ENCODE results near the gene PRDM16.
"Not testable (repeated sequence)": the region's sequence is repeated elsewhere in the genome, so short reads cannot be mapped to it uniquely, and the experiment has no call there.

PRDM16 gene

DNA sequence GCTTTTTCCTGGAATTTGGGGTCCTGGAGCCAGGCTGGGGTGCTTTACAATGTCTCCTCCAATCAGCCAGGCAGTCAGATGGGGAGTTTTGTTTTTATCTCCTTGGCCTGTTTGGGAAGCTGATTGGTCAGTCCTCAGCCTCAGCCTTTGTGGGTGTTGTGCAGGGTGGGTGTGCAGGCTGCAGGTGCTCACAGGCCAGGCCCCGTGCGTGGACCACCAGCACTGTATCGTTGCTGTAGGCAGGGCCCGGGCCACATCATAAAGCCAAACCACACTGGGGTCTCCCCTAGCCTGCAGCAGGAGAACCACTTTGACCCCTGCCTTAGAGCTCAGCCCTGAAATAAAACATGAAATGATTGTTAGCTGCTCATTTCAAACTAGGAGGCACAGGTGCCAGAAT is 8.6 kb downstream of the PRDM16 start:
- no peak for DNase-seq (ENCODE audit: low read depth)
- no peak overlapping the region for H3K4me3 ChIP-seq (ENCODE audit: low read depth, low read length)

DNA sequence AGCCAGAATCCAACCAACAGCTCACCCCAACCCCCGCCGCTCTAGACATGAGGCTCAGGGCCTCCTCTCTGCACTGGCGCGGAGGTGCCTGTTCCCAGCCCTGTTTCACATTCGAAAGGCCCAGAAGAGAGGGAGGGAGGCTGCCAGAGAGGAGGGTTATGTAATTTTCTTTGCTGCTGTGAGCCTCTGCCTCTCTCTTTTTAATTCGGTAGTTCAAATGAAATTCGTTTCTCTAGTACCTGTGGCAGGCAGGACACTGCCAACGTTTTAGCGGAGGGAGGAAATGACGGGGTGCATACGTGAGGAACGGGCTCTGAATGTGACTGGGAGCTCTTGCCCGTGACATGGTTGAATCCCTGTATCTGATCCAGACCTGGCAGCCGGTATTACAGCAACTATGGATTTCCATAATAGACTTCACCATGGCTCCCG is 9.4 kb downstream of the PRDM16 start:
- H3K4me3 ChIP-seq (ENCODE audit: low read depth, low read length): no peak overlapping the region
- no peak for DNase-seq (ENCODE audit: low read depth)

DNA sequence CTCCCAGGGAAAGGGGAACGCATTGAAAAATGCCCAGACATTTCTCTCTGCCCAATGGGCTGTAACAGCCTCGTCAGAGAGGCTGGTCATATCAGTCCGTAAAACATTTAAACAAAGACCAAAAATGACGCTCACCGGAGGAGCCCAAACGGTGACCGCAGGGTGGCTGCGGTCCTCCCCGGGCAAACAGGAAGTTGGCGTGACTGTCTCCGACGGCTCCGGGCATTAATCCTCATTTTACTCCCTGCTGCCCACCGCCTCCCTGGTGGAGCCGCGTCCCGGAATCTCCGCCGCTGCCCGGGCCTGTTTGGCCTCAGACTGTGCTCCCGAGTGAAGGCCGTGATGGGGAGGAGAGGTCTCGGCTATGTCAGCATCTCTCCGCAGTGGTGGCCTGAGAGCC is 9.9 kb downstream of the PRDM16 start:
- no peak overlapping the region for H3K4me3 ChIP-seq (ENCODE audit: low read depth, low read length)
- DNase-seq (ENCODE audit: low read depth): no peak

DNA sequence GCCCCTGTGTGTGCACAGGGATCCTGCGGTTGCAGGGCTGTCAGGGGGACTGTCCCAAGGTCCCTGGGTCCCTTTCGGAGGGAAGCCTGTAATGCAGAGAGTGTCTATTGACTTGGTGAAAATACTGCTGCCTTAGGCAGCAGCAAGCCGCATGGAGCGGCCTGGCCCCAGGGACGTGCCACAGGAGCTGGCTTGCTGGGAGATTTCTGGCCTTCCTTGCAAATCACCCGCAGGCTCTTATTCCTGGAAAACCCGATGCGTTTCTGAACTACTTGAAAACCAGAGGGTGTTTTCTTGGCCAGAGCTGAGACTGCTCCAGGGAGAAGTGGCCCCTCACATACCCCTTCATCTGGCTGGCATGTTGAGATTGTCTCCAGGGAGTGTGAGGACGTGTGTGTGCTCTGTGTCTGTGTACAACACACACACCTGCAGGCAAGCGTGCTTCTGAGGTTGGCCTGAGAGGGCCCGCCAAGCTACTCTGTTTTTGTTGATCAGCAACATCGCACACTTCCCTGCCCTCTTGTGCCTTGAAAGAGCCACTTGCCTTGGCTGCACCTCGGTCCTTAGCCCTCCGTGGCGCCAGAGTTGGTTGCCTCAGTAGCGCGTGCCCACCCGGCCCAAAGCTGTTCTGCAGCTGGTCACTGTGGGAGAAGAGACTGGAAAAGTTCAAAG is 10.5 kb downstream of the PRDM16 start:
- H3K4me3 ChIP-seq (ENCODE audit: low read depth, low read length): no peak overlapping the region

DNA sequence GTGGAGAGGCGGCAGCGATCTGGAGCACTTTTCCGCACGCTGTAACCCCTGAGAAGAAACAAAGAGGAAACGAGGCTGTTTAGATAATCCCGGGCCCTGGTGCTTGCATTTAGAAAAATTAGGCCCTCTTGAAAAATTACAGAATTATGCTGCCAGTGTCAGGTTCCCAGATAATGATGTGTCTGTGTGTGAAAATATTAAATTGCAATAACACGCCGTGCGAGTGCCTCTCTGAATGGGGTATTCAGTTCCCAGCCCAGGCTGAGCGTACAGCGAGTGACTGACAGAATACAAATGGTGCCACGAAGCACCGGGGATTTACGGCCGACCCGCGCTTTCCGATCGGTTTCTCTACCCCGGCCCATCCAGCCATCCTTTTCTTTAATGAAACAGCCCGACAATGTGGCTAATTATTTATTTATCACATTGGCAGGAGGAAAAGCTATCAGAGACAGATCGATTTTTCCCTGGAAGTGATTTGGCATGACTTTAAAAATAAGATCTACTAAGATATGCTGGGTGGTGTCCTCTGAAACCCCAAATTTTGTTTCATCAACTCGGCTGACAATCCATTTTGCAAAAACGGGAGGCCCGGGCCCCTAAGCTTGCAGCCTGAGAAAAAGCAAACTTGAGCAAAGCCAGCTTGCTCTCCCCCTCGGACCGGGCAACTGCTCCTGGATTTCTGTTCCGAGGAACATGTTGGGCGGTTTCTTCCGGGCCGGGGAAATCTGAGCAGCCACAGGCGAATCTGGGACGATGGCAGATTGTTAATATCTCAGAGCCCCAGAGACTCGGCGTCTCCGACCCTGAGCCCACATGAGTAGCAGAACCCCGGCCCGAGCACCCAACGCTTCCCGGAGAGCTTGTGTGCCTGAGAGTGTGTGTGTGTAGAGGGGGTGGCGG is 11.3 kb downstream of the PRDM16 start:
- DNase-seq (ENCODE audit: low read depth): no peak
- no peak overlapping the region for H3K4me3 ChIP-seq (ENCODE audit: low read depth, low read length)

More for the DNA sequence above, 10.5 kb downstream of the PRDM16 start:
- DNase-seq (ENCODE audit: low read depth): no peak

DNA sequence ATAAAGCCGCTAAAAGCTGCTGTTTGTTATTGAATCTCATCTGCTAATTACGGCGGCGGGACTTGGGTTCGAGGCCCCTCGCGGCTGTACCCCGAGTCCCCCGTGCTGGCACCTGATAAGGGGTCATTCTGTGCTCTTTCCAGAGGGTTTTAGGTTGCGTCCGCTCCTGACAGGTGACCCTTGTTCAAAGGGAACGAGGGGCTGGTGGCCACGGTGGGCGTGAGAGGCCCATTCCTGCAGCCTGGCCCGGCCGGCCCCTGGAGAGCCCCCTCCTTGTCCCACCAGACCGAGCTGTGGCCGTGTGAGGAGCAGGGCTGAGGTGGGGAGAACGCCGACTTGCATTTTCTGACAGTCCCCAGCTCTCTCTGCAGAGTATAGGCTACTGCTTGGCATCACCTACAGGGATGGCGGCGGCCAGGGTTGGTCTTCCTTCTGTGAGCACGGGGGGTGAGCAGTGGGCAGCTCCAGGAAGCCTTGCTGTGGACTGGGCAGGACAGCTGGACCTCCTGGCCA is 12.2 kb downstream of the PRDM16 start:
- H3K4me3 ChIP-seq (ENCODE audit: low read depth, low read length): no peak overlapping the region
- DNase-seq (ENCODE audit: low read depth): no peak

DNA sequence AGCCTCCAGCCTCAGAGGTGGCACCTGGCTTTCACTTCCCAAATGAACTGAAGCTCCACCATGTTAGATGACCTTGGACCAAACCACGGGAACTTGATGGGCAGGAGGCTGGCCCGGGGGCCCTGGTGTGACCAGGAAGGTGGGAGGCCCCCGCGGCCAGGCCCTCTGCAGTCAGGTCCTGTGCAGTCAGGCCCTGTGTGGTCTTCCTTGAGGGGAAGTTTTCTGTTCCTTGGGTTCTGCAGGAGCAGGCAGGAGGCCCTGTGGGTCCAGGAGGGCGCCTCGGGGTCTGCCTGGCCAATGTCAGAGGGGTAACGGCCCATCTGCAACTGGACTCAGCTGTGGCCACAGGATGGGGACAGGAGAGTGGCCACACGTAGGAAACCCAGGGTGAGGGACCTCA is 13.0 kb downstream of the PRDM16 start:
- H3K4me3 ChIP-seq (ENCODE audit: low read depth, low read length): no peak overlapping the region

DNA sequence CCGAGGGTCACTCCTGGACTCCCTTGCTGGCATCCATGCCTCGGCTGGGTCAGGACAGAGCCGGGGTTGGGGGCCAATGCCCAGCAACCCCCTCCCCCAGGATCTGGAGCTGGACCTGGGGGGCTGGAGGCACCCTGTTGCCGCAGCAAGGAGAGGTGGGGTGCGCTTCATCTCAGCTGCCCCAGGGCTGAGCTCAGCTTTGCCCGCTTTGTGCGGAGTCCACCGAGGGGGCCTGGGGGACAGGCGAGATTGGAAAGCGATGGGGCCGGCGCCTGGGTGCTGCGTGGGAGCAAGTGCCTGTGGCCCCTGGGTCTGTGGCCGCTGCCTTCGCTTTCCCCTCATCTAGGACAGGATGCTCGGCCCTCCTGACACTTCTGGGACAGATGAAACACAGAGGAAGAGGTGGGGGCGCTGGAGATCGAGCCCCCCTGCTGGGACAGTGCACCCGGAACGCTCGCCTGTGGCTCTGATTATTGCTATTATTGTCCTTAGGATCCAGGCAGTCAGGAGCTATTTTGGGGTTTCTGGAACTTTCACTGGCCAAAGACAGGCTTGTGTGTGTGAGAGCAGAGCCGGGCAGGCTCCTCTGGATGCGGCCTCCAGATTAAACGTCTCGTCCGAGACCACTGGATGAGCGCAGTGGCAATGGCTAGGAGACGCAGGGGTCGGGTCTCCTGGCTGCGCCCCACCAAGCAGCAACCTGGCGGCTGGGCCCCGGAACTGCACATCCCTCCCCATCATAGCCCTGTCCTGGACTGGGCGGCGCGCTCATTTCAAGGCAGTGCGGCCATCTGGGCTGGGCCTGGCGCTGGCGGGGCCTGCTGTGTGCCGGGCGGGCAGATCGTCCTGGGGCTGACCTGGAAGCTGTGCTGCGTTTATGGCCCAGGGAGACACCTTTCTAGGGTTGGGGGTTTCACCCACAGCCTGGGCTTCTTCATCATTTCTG is 13.8 kb downstream of the PRDM16 start:
- DNase-seq (ENCODE audit: low read depth): no peak
- no peak overlapping the region for H3K4me3 ChIP-seq (ENCODE audit: low read depth, low read length)

More for the DNA sequence above, 13.0 kb downstream of the PRDM16 start:
- DNase-seq (ENCODE audit: low read depth): no peak

DNA sequence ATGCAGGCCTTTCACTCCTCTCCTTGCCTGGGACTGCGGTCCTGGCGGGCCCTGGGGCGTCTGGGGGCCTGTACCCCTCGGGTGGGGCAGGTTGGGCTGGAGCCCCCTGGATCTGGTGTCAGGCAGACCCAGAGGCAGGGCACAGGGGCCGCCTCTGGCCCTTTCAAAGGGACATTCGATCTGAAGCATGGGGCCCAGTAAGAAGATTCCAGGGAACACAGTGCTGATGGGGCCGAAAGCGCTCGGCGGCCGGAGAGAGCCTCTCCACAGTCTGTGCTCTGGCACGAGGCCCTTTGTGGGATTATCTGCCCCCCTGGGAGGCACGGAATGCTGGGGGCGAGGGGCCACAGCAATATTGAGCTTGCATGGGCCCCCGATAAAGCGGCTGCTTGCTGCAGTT is 15.2 kb downstream of the PRDM16 start:
- H3K4me3 ChIP-seq (ENCODE audit: low read depth, low read length): no peak overlapping the region
- DNase-seq (ENCODE audit: low read depth): no peak

DNA sequence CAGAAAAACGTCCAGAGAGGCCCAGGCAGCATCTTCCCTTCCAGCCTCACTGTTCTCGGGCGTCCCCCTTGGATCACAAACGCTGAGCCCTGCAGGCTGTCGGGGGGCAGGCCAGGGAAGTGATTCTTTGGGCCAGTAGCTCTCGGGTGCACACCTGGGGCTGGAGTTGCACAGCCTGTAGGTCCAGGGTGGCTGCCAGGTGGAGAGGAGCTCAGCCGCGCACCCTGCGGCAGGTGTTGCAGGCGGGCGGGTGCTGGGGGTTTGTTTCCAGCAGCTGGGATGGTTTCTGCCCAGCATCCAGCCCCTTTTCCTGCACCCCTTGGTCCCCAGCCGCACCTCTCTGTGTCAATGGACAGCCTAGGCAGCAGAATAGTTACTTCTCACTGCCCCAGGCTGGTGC is 15.7 kb downstream of the PRDM16 start:
- no peak for DNase-seq (ENCODE audit: low read depth)
- no peak overlapping the region for H3K4me3 ChIP-seq (ENCODE audit: low read depth, low read length)

DNA sequence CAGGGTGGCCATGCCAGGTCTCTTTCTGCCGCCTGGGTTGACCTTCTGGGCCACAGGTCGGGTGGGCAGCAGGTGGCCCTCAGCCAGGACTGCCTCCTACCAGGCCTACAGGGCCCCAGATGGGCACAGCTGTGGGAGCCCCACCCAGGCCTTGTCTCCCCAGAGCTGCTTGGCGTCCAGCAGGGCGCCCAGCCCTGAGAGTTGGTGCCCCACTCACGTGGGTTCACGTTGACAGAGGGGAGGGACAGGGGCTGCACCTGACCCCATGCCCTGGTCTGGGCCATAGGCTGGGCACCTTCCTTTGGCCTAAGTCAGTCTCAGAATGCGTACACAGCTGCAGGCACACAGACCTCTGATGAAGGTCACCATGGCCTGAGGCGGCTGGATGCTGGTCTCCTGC is 16.7 kb downstream of the PRDM16 start:
- H3K4me3 ChIP-seq (ENCODE audit: low read depth, low read length): no peak overlapping the region
- DNase-seq (ENCODE audit: low read depth): no peak

DNA sequence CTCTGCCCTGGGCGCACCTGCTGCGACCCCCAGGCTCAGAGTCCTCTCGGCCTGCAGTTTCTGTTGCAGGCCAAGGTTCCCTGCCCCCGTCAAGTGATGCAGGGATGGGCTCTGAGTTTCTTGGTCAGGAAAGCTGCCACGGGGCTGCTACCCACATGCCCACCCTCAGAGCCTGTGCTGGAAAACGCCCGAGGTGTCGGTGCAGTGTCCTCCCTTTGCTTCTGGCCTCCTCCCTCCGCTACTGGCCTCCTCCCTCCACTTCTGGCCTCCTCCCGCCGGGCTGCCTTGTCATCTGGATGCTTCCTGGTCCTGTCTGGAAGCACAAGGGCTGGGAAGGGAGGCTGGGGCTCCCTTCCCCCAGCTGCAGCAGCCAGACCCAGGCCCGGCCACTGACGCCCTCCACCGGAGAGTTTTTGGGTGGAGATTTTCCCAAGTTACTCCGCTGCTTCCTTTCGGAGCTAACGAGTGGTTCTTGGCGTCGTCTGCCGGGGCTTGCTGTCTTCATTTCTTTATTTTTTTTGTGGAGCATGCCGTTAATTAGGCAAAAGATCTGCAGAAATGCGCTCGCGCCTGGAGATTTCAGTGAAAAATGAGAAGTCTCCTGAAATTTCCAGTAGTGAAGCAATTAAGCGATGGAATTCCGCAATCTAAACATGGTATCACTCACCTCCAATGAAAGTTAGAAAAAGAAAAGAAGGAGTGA is 17.4 kb downstream of the PRDM16 start:
- H3K4me3 ChIP-seq (ENCODE audit: low read depth, low read length): no peak overlapping the region
- no peak for DNase-seq (ENCODE audit: low read depth)

DNA sequence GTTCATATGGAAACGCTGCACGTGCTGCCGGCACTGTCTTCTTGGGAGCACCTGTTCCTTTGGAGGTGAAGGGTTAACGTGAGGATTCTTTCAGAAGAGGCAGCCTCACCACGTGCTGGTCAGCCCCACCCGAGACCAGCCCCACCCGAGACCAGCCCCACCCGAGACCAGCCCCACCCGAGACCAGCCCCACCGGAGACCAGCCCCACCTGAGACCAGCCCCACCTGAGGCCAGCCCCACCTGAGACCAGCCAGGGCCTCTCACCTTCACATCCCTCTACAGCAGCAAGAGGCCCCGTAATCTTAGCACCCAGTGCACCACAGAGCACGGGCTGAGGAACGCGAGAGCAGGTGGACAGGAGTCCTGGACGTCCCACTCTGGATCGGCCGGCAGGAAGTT is 18.0 kb downstream of the PRDM16 start:
- no peak overlapping the region for H3K4me3 ChIP-seq (ENCODE audit: low read depth, low read length)
- no peak for DNase-seq (ENCODE audit: low read depth)

DNA sequence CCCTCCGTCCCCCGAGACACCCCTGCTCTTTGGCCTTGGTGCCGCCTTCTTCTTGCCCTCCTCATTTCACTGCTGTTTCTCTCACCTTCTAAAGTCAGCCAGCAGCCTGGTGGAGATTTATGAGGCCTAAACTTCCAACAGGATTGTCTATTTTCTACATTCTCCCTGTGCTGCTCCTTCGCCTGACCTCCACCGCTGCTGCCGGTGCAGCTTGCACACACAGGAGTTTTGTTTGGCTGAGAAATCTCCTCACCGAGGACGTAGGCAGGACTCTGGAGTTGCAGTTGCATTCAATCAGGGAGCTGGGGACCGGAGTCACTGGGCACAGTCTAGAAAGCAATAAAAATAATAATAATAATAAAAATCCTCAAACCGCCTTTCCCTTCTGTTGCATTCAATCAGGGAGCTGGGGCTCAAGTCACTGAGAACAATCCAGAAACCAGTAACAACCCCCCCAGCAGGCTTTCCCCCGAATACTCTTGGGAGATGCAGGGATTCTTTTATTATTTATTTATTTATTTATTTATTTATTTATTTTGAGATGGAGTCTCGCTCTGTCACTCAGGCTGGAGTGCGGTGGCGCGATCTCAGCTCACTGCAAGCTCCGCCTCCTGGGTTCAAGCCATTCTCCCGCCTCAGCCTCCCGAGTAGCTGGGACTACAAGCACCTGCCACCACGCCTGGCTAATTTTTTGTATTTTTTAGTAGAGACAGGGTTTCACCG is 19.1 kb downstream of the PRDM16 start:
- not testable (repeated sequence) for DNase-seq (ENCODE audit: low read depth); H3K4me3 ChIP-seq (ENCODE audit: low read depth, low read length)

DNA sequence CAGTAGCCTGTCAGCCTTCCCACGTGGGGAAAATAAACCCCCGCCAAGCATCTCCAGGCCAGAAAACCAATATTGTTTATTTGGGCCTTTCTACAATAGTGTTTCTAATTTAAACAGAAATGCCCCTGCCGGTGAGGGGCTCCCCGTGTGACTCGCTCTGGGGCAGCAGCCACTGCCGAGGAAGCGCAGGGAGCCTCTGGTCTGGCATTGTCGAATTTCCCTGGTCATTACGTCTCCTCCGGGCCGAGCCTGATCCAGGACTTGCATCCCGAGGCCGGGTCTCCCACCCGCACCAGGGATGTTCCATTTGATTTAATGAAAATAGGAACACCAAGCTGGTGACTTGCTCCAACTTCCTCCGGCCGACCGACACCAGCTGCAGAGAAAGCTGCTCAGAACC is 20.5 kb downstream of the PRDM16 start:
- H3K4me3 ChIP-seq (ENCODE audit: low read depth, low read length): no peak overlapping the region
- no peak for DNase-seq (ENCODE audit: low read depth)

DNA sequence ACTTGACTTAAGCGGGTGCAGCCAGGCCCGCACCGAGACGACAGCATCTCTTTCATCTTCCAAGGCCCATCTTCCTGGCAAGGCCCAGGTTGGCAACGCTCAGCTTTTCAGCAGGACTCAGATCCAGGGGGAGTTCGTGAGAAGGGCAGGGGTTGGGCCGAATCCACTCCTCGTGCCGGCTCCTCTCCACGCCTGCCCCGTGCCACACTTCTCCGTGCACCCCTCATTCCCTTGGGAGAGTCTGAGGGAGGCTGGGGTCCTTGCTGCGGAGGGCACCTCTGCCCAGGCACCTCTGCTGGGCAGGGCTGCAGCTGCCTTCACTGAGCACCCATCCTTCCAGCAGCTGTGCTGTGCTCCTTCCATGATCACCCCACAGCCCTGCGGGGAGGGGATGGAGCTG is 22.3 kb downstream of the PRDM16 start:
- no peak for DNase-seq (ENCODE audit: low read depth)
- no peak overlapping the region for H3K4me3 ChIP-seq (ENCODE audit: low read depth, low read length)

DNA sequence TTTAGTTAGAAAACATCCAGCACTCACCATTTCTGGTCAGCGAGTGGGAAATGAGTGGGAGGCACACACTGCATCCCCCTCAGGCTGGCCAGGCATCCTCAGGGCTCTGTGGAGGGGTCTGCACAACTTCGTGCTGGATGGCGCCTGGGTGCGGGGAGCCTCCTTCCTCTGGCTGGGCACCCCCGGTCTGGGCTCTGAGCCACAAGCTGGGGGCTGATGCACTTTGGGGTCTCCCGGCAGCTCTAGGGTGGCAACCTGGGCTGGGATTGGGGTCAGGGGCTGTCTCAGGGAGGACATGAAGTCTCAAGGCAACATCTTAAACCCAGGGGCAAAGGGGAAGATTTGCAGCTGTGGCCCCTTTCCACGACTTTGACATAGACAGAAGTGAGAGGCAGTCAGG is 23.5 kb downstream of the PRDM16 start:
- no peak overlapping the region for H3K4me3 ChIP-seq (ENCODE audit: low read depth, low read length)
- DNase-seq (ENCODE audit: low read depth): no peak

DNA sequence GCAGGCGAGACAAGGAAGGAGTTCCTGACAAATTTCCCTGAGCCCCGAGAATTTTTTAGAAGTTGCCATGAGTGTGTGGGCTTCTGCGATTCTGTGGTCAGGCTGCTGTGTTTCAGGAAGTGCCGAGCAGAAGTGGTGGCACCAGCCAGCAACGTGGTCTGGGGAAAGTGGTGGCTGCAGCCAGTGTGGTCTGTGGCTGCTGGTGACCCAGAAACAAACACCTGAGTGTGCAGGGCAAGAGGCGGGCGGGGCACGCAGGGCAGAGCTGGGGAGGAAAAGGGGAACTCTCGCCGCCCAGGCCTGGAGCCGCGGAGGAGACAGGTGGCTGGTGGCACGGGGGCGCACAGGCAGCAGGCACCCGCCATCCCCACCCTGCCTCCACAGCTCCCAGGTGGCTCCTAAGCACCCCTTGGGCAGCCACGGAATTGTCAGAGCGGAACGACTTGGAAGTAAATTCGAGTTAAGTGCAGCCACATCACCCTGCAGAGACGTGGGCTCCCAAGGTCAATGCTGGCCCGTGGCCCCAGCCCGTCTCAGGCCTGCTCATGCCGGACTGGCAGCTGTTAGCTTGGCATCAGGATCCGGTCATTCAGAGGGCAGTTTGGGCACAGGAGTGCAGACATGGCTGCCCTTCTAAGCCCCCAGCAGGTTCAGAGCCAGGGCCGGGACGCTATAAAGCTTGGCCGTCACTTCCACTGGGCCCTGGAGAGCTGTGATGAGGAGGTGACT is 25.1 kb downstream of the PRDM16 start:
- no peak overlapping the region for H3K4me3 ChIP-seq (ENCODE audit: low read depth, low read length)
- DNase-seq (ENCODE audit: low read depth): no peak
